A673 (cell line): ENCODE data around the gene TSTD1. TPM values are rescaled to one million over a fixed set of nuclear protein-coding genes. Genes with fewer than 3 reads are reported as not detected.
"Not testable (repeated sequence)": the region's sequence is repeated elsewhere in the genome, so short reads cannot be mapped to it uniquely, and the experiment has no call there.

ENCODE experiments used
- BruUV-seq: library from RNA; stranded (reverse); fragments of 400-500 nt; replicated peaks from 2 replicates; lab custom pipeline; 2021; lab: Mats Ljungman, UMichigan
- CTCF ChIA-PET: fragments of 300-600 bp; sonication (Branson Sonifier 250); formaldehyde crosslinking; loops from one replicate; lab custom pipeline; 2022; ENCODE audit warnings: antibody characterized with exemption; lab: Charles Lee
- POLR2A ChIA-PET: fragments of 300-600 bp; sonication (Branson Sonifier 250); formaldehyde crosslinking; loops from one replicate; lab custom pipeline; 2022; ENCODE audit warnings: antibody characterized with exemption; ENCODE audit not compliant: low non-redundant PET; lab: Charles Lee
- DNase-seq: peaks from one replicate; pipeline ENCODE4 v3.0.0-alpha.2; 2015; ENCODE audit warnings: low spot score
- H3K27ac ChIP-seq: fragments of 200-600 bp; sonication (generic); 2 replicates; pipeline ENCODE4 v1.5.1; 2016; ENCODE audit warnings: mixed run types, low read depth, mild to moderate bottlenecking, mixed read lengths, antibody characterized with exemption, low read length; ENCODE audit not compliant: poor library complexity, severe bottlenecking
- H3K27me3 ChIP-seq: fragments of 200-600 bp; sonication (generic); replicated peaks from 2 replicates; pipeline ENCODE4 v1.6.1; 2017; ENCODE audit warnings: mixed run types, low read depth, mild to moderate bottlenecking, mixed read lengths, antibody characterized with exemption, low read length; ENCODE audit not compliant: insufficient read depth, poor library complexity
- H3K36me3 ChIP-seq: fragments of 200-600 bp; sonication (generic); 2 replicates; pipeline ENCODE4 v1.6.1; 2016; ENCODE audit warnings: mixed run types, mild to moderate bottlenecking, mixed read lengths, antibody characterized with exemption, low read length; ENCODE audit not compliant: insufficient read depth, poor library complexity, severe bottlenecking
- H3K4me1 ChIP-seq: fragments of 200-600 bp; sonication (generic); 2 replicates; pipeline ENCODE4 v1.6.1; 2017; ENCODE audit warnings: mixed run types, mild to moderate bottlenecking, mixed read lengths, antibody characterized with exemption, low read length; ENCODE audit not compliant: insufficient read depth, poor library complexity, severe bottlenecking
- H3K4me3 ChIP-seq: fragments of 200-600 bp; sonication (generic); 2 replicates; pipeline ENCODE4 v1.5.1; 2016; ENCODE audit warnings: low read depth, mixed run types, mild to moderate bottlenecking, mixed read lengths, low read length; ENCODE audit not compliant: poor library complexity, severe bottlenecking
- H3K9me3 ChIP-seq: fragments of 200-600 bp; sonication (generic); 2 replicates; pipeline ENCODE4 v1.6.1; 2016; ENCODE audit warnings: mixed run types, low read depth, mild to moderate bottlenecking, mixed read lengths, antibody characterized with exemption, low read length; ENCODE audit not compliant: poor library complexity, severe bottlenecking
- EZH2 ChIP-seq: fragments of 200-600 bp; sonication (generic); IDR thresholded peaks from 2 replicates; pipeline ENCODE4 v1.6.1; 2017; ENCODE audit warnings: borderline replicate concordance, low read depth, mild to moderate bottlenecking, mixed read lengths, antibody characterized with exemption, low read length; ENCODE audit not compliant: poor library complexity, severe bottlenecking
- intact Hi-C: fragments of 100-400 bp; cut with micrococcal nuclease; formaldehyde crosslinking; loops from one replicate; pipeline ENCODE4 v1.10.0; 2022; ENCODE audit not compliant: unreplicated experiment
- total RNA-seq: library from RNA; stranded (reverse); gene quantifications from 2 replicates; pipeline ENCODE4 v1.2.3, GENCODE V29; 2021
- TF ChIP-seq, protein P1 (sequence below): fragments of 300-800, 200-600 bp; sonication (generic); conservative IDR thresholded peaks from 2 replicates; pipeline ENCODE4 v1.5.1; 2017; ENCODE audit warnings: low read depth, mild to moderate bottlenecking, antibody characterized with exemption, low read length, moderate library complexity, mixed read lengths

TSTD1 gene
- total RNA-seq, 1 experiment from 2014 or later = 1.3 TPM

- Histone ChIP-seq H3K9me3 (no peaks in the 10 kb centered on the region), H3K36me3 (no peaks in the 10 kb centered on the region), H3K4me1 (peaks cover 9% of the 10 kb centered on the region), H3K4me3 (no peak overlapping the region), H3K27ac (no peak overlapping the region), H3K27me3 (peaks cover 9% of the 10 kb centered on the region)
- DNase-seq = no peak
- no TSS peak for BruUV-seq
- TF ChIP-seq, protein P1, sequence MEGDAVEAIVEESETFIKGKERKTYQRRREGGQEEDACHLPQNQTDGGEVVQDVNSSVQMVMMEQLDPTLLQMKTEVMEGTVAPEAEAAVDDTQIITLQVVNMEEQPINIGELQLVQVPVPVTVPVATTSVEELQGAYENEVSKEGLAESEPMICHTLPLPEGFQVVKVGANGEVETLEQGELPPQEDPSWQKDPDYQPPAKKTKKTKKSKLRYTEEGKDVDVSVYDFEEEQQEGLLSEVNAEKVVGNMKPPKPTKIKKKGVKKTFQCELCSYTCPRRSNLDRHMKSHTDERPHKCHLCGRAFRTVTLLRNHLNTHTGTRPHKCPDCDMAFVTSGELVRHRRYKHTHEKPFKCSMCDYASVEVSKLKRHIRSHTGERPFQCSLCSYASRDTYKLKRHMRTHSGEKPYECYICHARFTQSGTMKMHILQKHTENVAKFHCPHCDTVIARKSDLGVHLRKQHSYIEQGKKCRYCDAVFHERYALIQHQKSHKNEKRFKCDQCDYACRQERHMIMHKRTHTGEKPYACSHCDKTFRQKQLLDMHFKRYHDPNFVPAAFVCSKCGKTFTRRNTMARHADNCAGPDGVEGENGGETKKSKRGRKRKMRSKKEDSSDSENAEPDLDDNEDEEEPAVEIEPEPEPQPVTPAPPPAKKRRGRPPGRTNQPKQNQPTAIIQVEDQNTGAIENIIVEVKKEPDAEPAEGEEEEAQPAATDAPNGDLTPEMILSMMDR = no peak
- TF ChIP-seq EZH2 = no peak
- CTCF ChIA-PET = interaction anchor here (0.8 kb wide), 1 partner anchor 23 kb away, joined by 3 read pairs; no protein-coding TSS in a partner anchor
- intact Hi-C loops = no loop called here
- POLR2A ChIA-PET = no interaction called here
Observed at GRCh38 chr1:161018631-161018930, 20.2 kb downstream of the TSTD1 start.

DNA sequence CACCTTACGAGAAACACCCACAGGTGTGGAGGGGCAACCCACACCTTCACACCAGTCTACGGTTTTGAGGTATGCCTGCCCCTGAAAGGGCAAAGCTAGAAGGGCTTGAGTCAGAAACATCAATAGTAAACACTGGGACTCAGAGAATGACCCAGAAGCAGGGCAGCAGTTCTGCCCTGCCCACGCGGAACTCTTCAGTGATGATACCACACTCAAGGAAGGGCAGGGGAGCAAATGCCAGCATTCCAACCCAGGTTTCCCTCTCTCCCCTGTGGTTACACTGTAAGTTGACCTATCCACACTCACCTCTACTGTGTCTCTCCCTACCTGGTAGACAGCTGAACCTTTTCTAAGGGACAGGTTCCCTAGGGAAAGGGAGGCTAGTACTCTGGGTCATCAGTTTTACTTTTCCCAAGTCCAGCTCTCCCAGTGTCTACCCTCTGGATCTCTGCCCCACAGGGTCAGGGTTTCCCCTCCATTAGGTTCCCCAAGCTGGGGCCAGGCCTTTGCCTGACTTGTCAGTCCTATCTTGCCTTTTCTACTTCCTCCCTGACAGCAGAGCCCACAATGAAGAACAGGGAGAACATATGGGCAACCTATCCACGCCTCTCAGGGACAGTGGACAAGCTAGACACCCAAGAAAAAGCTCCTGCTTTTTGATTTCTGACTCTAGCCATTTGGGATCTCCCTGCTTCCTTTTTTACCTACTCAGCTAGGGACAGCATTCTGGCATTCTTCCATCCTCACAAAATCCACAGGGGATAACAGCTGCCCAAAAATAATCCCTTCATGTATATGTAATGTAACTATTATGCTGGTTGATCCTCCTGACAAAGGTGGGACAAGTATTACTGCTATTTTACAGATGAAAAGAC lies 20.8 kb downstream of the TSTD1 start:
- Histone ChIP-seq H3K4me3 (no peak overlapping the region), H3K36me3 (no peaks in the 10 kb centered on the region), H3K27ac (no peak overlapping the region), H3K9me3 (no peaks in the 10 kb centered on the region), H3K27me3 (peaks cover 9% of the 10 kb centered on the region), H3K4me1 (peaks cover 9% of the 10 kb centered on the region)
- intact Hi-C loops = no loop called here
- BruUV-seq = no TSS peak
- ChIA-PET POLR2A (no interaction called here), CTCF (interaction anchor here (0.8 kb wide), 1 partner anchor 24 kb away, joined by 3 read pairs; no protein-coding TSS in a partner anchor)
- TF ChIP-seq EZH2 = no peak
- TF ChIP-seq, protein P1 = no peak
- DNase-seq = no peak

DNA sequence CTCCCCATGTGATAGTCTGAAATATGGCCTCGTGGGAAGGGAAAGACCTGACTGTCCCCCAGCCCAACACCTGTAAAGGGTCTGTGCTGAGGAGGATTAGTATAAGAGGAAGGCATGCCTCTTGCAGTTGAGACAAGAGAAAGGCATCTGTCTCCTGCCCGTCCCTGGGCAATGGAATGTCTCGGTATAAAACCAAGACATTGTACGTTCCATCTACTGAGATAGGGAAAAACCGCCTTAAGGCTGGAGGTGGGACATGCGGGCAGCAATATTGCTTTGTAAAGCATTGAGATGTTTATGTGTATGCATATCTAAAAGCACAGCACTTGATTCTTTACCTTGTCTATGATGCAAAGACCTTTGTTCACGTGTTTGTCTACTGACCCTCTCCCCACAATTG lies 21.6 kb downstream of the TSTD1 start:
- CTCF ChIA-PET = not testable (repeated sequence)

DNA sequence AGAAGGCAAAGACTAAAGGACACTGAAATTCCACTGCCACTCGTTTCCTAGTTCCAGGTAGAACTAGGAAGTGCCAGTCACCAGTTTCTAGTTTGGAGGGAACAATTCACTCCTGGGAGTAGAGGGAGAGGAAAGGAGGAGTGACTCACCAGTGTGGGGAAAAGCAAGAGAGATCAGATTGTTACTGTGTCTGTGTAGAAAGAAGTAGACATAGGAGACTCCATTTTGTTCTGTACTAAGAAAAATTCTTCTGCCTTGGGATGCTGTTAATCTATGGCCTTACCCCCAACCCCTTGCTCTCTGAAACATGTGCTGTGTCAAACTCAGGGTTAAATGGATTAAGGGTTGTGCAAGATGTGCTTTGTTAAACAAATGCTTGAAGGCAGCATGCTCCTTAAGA lies 22.1 kb downstream of the TSTD1 start:
- DNase-seq, BruUV-seq, POLR2A ChIA-PET, CTCF ChIA-PET, H3K9me3 ChIP-seq, H3K4me3 ChIP-seq, H3K27me3 ChIP-seq, intact Hi-C loops, H3K36me3 ChIP-seq, H3K4me1 ChIP-seq, H3K27ac ChIP-seq: not testable (repeated sequence)

More for the DNA sequence above, 21.6 kb downstream of the TSTD1 start:
- H3K9me3 ChIP-seq, H3K36me3 ChIP-seq, POLR2A ChIA-PET, intact Hi-C loops, H3K4me1 ChIP-seq, H3K27me3 ChIP-seq, DNase-seq, BruUV-seq, H3K4me3 ChIP-seq, H3K27ac ChIP-seq: not testable (repeated sequence)
